ENCODE data around the gene SMPD4. TPM values are rescaled to one million over a fixed set of nuclear protein-coding genes. Genes with fewer than 3 reads are reported as not detected.
A peak's percentile ranks its signal among the peaks of the same experiment; 100 is the strongest.
"Not testable (repeated sequence)": the region's sequence is repeated elsewhere in the genome, so short reads cannot be mapped to it uniquely, and the experiment has no call there.

Gene SMPD4
- total and polyA plus RNA-seq, 2 donors (not counting 3 experiments of a cell fraction or from before 2014, with no cell fraction given), result 85.3 to 88.1 TPM

DNA sequence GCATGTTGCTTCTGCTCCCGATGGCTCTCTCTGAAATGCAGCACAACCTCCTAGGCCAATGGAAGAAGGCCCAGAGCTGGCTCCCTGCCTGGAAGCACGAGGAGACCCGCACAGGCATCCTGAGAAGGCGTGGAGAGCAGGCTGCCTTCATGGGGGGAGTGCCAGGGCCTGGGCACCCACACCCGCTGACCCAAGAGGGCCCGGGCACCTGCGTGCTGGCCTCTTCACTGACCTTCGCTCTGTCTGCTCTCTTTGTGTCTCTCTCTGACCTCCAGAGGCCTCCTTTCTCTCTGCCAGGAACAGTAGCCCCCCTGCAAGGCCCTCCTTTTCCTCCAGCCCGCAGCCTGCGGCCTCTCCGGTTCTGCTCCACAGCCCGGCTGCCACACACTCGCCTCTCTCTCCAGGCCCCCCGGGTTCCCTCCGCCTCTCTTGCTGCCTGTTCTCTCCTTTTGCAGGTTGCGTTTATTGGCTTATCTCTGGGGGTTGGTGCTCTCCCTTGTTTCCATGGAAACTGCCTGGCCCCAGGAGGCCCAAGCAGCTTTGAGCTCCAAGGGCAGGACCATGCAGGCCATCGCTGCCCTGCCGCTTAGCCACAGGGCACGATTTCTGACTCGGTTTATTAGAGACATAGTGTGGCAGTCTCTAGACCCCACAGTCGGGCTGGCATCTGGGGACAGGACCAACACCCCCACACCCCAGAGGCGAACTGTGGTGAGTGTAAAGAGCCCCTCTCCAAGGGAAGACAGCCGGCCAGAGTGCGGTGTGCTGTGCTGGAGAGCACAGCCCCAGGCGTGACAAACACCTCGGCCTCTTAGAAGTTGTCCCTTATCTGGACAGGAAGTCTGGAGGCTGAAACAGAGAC lies 2.3 kb upstream of the SMPD4 start:
- Histone ChIP-seq H3K9me1 (replicated peaks; ENCODE audit: control insufficient read depth, extremely low read depth, insufficient read depth, low read length) (no peaks in the 10 kb centered on the region), H3K27me3 (ENCODE audit: control insufficient read depth in 2 of 2, insufficient read depth in 2 of 2, low read length in 2 of 2) (no peaks in the 10 kb centered on the region), H2AFZ (ENCODE audit: low read depth, low read length) (peak overlapping the region; percentile 30), H3K9me3 (replicated peaks; ENCODE audit: control insufficient read depth, insufficient read depth, low read length) (no peaks in the 10 kb centered on the region), H3K79me2 (ENCODE audit: control insufficient read depth, insufficient read depth, low read length) (peaks cover 56% of the 10 kb centered on the region), H3K9ac (replicated peaks; ENCODE audit: extremely low read depth, insufficient read depth, low read length) (peak overlapping the region; percentile 16), H3K4me1 (ENCODE audit: control insufficient read depth, extremely low read depth, insufficient read depth, low read length) (peaks cover 11% of the 10 kb centered on the region), H3K4me2 (ENCODE audit: insufficient read depth, low read length) (peak overlapping the region; percentile 80), H4K20me1 (replicated peaks; ENCODE audit: control insufficient read depth, extremely low read depth, insufficient read depth, low read length) (no peaks in the 10 kb centered on the region), H3K4me3 (replicated peaks in 1 of 3; ENCODE audit: insufficient read depth in 1 of 3, low read depth in 1 of 3, low read length in 3 of 3) (peak overlapping the region in 2 of 3 experiments; percentile 52 to 77), H3K36me3 (ENCODE audit: control insufficient read depth in 2 of 2, extremely low read depth in 1 of 2, insufficient read depth in 2 of 2, low read length in 2 of 2) (peaks cover 0 to 5% of the 10 kb centered on the region in 2 experiments), H3K27ac (ENCODE audit: insufficient read depth, low read depth, low read length) (no peak overlapping the region)
- BruUV-seq (replicated peaks), result TSS peak; percentile 27
- FAIRE-seq, result no peak
- CTCF ChIA-PET, result interaction anchor here (0.9 to 1.9 kb wide), 3 partner anchors 9 to 149 kb away, joined by 3 to 7 read pairs (median 4); no protein-coding TSS in a partner anchor
- dilution Hi-C loops (cut with MboI; ENCODE audit: extremely low pct_ligation_motif_present, low sequenced_read_pairs), result no loop called here
- TF ChIP-seq POLR2A (IDR thresholded peaks at IDR 0.05; ENCODE audit: low read depth, low read length) (no peak), MAX (IDR thresholded peaks at IDR 0.05; ENCODE audit: insufficient read depth, insufficient read length) (no peak)
- peak; percentile 21 for DNase-seq (ENCODE audit: low read depth, low spot score)
- intact Hi-C loops (cut with micrococcal nuclease), result loop anchor here (5.0 kb wide), 1 partner anchor 246 kb away; no protein-coding TSS in a partner anchor
- POLR2A ChIA-PET, result no interaction called here

DNA sequence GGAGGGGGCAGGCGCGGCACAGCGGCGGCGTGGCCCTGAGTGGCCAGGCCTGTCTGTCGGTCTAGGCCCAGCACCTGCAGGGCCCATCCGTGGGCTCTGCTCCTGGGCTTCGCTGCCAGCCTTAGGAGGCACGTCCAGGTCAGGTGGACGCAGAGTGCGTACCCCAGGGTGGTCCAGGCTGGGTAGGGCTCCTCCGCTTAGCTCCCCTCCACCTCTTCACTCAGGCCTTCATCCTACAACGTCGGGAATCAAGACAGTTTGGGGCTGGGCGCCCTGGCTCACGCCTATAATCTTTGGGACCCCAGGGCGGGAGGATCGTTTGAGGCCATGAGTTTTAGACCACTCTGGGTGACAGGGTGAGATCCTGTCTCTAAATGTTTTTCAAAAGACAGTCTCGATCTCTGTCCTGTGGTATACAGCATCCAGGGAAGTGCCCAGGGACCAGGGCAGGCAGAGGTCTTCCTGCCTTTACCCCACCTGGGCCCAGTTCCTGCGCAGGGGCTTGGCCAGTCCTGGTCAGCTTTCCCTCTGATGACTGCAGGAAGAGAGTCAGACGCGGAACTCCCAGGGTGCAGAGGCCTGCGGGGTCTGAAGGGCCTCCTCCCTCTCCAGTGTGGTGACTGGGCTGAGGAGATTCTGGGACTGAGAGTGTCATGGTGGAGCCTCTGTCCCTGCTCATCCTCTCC lies 1.6 kb upstream of the SMPD4 start:
- POLR2A ChIA-PET, result interaction anchor here (1.0 kb wide), 1 partner anchor 159 kb away, joined by 4 read pairs; a partner anchor contains a TSS
- H3K9me3 ChIP-seq (replicated peaks; ENCODE audit: control insufficient read depth, insufficient read depth, low read length); H4K20me1 ChIP-seq (replicated peaks; ENCODE audit: control insufficient read depth, extremely low read depth, insufficient read depth, low read length); H3K36me3 ChIP-seq (ENCODE audit: control insufficient read depth in 2 of 2, extremely low read depth in 1 of 2, insufficient read depth in 2 of 2, low read length in 2 of 2); H3K27me3 ChIP-seq (ENCODE audit: control insufficient read depth in 2 of 2, insufficient read depth in 2 of 2, low read length in 2 of 2); dilution Hi-C loops (cut with MboI; ENCODE audit: extremely low pct_ligation_motif_present, low sequenced_read_pairs); BruUV-seq (replicated peaks); H3K9me1 ChIP-seq (replicated peaks; ENCODE audit: control insufficient read depth, extremely low read depth, insufficient read depth, low read length): not testable (repeated sequence)
- Histone ChIP-seq H3K27ac (ENCODE audit: insufficient read depth, low read depth, low read length) (peak overlapping the region; percentile 70), H3K4me1 (ENCODE audit: control insufficient read depth, extremely low read depth, insufficient read depth, low read length) (peaks cover 11% of the 10 kb centered on the region), H3K4me3 (replicated peaks in 1 of 3; ENCODE audit: insufficient read depth in 1 of 3, low read depth in 1 of 3, low read length in 3 of 3) (peak overlapping the region; percentile 52 to 77 (median 53)), H3K9ac (replicated peaks; ENCODE audit: extremely low read depth, insufficient read depth, low read length) (peak overlapping the region; percentile 74), H2AFZ (ENCODE audit: low read depth, low read length) (peak overlapping the region; percentile 83), H3K79me2 (ENCODE audit: control insufficient read depth, insufficient read depth, low read length) (peaks cover 64% of the 10 kb centered on the region), H3K4me2 (ENCODE audit: insufficient read depth, low read length) (peak overlapping the region; percentile 80)
- peak; percentile 36 for DNase-seq (ENCODE audit: low read depth, low spot score)
- intact Hi-C loops (cut with micrococcal nuclease), result loop anchor here (5.0 kb wide), 1 partner anchor 246 kb away; no protein-coding TSS in a partner anchor
- FAIRE-seq, result peak; percentile 89
- TF ChIP-seq POLR2A (IDR thresholded peaks at IDR 0.05; ENCODE audit: low read depth, low read length), result peak; percentile 17
- CTCF ChIA-PET, result interaction anchor here (0.9 to 1.9 kb wide), 3 partner anchors 10 to 150 kb away, joined by 3 to 7 read pairs (median 4); no protein-coding TSS in a partner anchor
